ENCODE measurements around the gene MFSD11. TPM values are rescaled to one million over a fixed set of nuclear protein-coding genes. Genes with fewer than 3 reads are reported as not detected.

MFSD11 gene
- polyA plus RNA-seq, 1 donor from 2014 or later = 36.1 TPM

DNA sequence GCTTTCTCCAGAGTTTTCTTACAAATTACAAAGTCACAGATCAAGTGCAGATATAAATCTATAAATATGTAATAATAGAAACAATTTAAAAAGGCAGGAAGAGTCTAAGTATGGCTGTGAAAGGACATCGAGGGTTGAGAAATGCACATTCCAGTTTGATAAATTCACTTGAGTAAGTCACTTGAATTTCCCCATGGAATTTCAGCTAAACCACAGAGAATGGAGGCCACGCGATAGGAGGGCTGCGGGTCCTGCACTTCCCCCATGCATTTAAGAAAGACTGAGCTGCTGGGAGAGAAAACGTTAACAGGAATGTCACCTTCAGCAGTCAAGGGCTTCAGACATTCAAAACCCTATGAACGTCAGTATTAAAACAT is 21.1 kb upstream of the MFSD11 start (continued):
- TF ChIP-seq, protein P1, sequence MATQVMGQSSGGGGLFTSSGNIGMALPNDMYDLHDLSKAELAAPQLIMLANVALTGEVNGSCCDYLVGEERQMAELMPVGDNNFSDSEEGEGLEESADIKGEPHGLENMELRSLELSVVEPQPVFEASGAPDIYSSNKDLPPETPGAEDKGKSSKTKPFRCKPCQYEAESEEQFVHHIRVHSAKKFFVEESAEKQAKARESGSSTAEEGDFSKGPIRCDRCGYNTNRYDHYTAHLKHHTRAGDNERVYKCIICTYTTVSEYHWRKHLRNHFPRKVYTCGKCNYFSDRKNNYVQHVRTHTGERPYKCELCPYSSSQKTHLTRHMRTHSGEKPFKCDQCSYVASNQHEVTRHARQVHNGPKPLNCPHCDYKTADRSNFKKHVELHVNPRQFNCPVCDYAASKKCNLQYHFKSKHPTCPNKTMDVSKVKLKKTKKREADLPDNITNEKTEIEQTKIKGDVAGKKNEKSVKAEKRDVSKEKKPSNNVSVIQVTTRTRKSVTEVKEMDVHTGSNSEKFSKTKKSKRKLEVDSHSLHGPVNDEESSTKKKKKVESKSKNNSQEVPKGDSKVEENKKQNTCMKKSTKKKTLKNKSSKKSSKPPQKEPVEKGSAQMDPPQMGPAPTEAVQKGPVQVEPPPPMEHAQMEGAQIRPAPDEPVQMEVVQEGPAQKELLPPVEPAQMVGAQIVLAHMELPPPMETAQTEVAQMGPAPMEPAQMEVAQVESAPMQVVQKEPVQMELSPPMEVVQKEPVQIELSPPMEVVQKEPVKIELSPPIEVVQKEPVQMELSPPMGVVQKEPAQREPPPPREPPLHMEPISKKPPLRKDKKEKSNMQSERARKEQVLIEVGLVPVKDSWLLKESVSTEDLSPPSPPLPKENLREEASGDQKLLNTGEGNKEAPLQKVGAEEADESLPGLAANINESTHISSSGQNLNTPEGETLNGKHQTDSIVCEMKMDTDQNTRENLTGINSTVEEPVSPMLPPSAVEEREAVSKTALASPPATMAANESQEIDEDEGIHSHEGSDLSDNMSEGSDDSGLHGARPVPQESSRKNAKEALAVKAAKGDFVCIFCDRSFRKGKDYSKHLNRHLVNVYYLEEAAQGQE (IDR thresholded peaks at IDR 0.05; ENCODE audit: borderline replicate concordance) = no peak

DNA sequence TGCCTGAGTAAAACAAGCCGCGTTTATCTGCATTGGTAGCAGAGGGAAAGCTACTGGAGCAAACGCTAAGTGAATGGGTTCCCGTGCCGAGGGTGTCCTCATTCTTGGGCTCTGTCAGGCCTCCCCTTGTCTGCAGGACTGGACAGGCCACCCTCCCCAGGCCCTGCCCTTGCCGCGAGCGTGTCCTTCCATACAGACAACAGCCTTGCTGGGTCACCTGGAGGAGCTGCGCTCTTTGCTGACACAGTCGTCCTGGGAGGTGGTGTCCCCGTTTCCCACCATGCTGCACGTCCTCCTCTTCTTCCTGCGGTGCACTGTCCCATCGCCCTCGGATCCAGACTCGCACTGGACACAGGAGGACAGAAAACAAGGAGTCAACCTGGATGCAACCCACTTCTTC is 19.4 kb upstream of the MFSD11 start:
- Histone ChIP-seq H3K9ac (ENCODE audit: low read length) (no peak overlapping the region), H3K79me2 (replicated peaks; ENCODE audit: insufficient read depth, low read length) (no peaks in the 10 kb centered on the region), H3K4me3 (ENCODE audit: low read length) (no peak overlapping the region), H3K27ac (ENCODE audit: low read length) (no peak overlapping the region), H4K20me1 (ENCODE audit: insufficient read depth) (no peaks in the 10 kb centered on the region), H3F3A (ENCODE audit: insufficient read depth, low read length, poor library complexity, severe bottlenecking) (no peaks in the 10 kb centered on the region), H3K27me3 (ENCODE audit: insufficient read depth, low read depth, low read length) (no peaks in the 10 kb centered on the region), H3K36me3 (ENCODE audit: insufficient read depth, low read length) (peaks cover 4% of the 10 kb centered on the region), H3K4me2 (ENCODE audit: low read length) (no peak overlapping the region), H3K9me3 (ENCODE audit: low read length) (no peaks in the 10 kb centered on the region), H3K9me2 (ENCODE audit: insufficient read depth, low read length) (no peaks in the 10 kb centered on the region), H2AFZ (ENCODE audit: low read depth, low read length) (no peak overlapping the region)
- TF ChIP-seq MXI1 (conservative IDR thresholded peaks at IDR 0.05; ENCODE audit: poor library complexity, severe bottlenecking) (no peak), SMC3 (conservative IDR thresholded peaks at IDR 0.05; ENCODE audit: poor library complexity) (no peak), EZH2 (IDR thresholded peaks at IDR 0.05; ENCODE audit: borderline replicate concordance, insufficient read depth, low read length, poor library complexity, severe bottlenecking) (no peak), CTCF (IDR thresholded peaks at IDR 0.05; ENCODE audit: poor library complexity, severe bottlenecking) (no peak), POLR2AphosphoS5 (IDR thresholded peaks at IDR 0.05) (no peak), EP300 (conservative IDR thresholded peaks at IDR 0.05; ENCODE audit: poor library complexity, severe bottlenecking) (no peak), TAF1 (IDR thresholded peaks at IDR 0.05; ENCODE audit: low read depth) (no peak), RAD21 (conservative IDR thresholded peaks at IDR 0.05) (no peak)
- TF ChIP-seq, protein P1 (IDR thresholded peaks at IDR 0.05; ENCODE audit: borderline replicate concordance) = no peak

Data from neural cell (in vitro differentiated cells).